Transverse colon (tissue), 4 donors: ENCODE data around the gene SLC28A3. TPM values are rescaled to one million over a fixed set of nuclear protein-coding genes. Genes with fewer than 3 reads are reported as not detected.

ENCODE experiments used
- DNase-seq: peaks from one replicate; pipeline ENCODE4 v3.0.0-alpha.2; 2019
- H3K27ac ChIP-seq, 4 donors: fragments of 200-600 bp; sonication (generic); 2 replicates each; pipeline ENCODE4 v1.5.1; 2016 to 2018; ENCODE audit warnings: inconsistent platforms in 4 of 4
- H3K27me3 ChIP-seq: fragments of 200-600 bp; sonication (generic); 2 replicates; pipeline ENCODE4 v1.5.1; 2017; ENCODE audit warnings: inconsistent platforms
- H3K36me3 ChIP-seq, 4 donors: fragments of 200-600 bp; sonication (generic); 2 replicates each; pipeline ENCODE4 v1.5.1; 2017 to 2019; ENCODE audit warnings: inconsistent platforms in 4 of 4
- H3K4me1 ChIP-seq, 4 donors: fragments of 200-600 bp; sonication (generic); 2 replicates each; pipeline ENCODE4 v1.5.1; 2017 to 2020; ENCODE audit warnings: inconsistent platforms in 4 of 4
- H3K4me3 ChIP-seq, 4 donors: fragments of 200-600 bp; sonication (generic); 1 replicate in 1 of 4; 2 replicates in 3 of 4; pipeline versions ENCODE4 v1.5.1 to v1.6.1; 2017 to 2019; ENCODE audit warnings: inconsistent platforms in 4 of 4
- H3K9me3 ChIP-seq, 2 donors: fragments of 200-600 bp; sonication (generic); 2 replicates each; pipeline ENCODE4 v1.5.1; 2017 to 2019; ENCODE audit warnings: inconsistent platforms in 2 of 2
- EP300 ChIP-seq: sonication (generic); formaldehyde crosslinking; IDR thresholded peaks from one replicate; pipeline ENCODE4 v1.6.1; 2017; ENCODE audit warnings: antibody characterized with exemption, low read depth
- POLR2A ChIP-seq: fragments of 450-650 bp; IDR thresholded peaks from one replicate; pipeline ENCODE4 v1.6.1; 2016; ENCODE audit warnings: antibody characterized with exemption, mild to moderate bottlenecking, moderate library complexity
- POLR2AphosphoS5 ChIP-seq, 3 donors: sonication (generic); formaldehyde crosslinking; IDR thresholded peaks; one replicate each; pipeline ENCODE4 v1.6.1; 2016; ENCODE audit warnings: antibody characterized with exemption in 3 of 3
- WGBS, 2 donors: methylation state at CpG; one replicate each; pipeline ENCODE4 v1.1.5; 2018; ENCODE audit warnings: low coverage in 1 of 2; 5-methylcytosine and 5-hydroxymethylcytosine counted together
- in situ Hi-C, 4 donors: fragments of 200-750 bp; cut with MboI; loops; one replicate each; pipeline versions ENCODE4 v1.15.0 to v1.15.1; 2017; ENCODE audit warnings: low sequenced_read_pairs in 3 of 4, low pct_ligation_motif_present in 1 of 4, low pct_unique_long_range_greater_than_20kb in 1 of 4
- intact Hi-C: fragments of 100-400 bp; cut with DNase I; formaldehyde crosslinking; loops from one replicate; pipeline ENCODE4 v1.15.1; 2023; ENCODE audit warnings: low total_unique reads
- total RNA-seq, 4 donors: library from RNA; depleted of rRNA; stranded (reverse); fragments of >200 nt; gene quantifications; one replicate each; pipeline ENCODE4 v1.1.0, GENCODE V29; 2016
- TF ChIP-seq, protein P1 (sequence below), 5 experiments: fragments of 200-600 bp in 3 of 5; fragments of 450-650 bp in 2 of 5; sonication (generic) in 3 of 5; IDR thresholded peaks; 1 replicate in 2 of 5; 2 replicates in 3 of 5; pipeline ENCODE4 v1.5.1; 2016 to 2017; ENCODE audit warnings: antibody characterized with exemption in 5 of 5, inconsistent platforms in 3 of 5, mild to moderate bottlenecking in 2 of 5, moderate library complexity in 1 of 5

Gene SLC28A3
- total RNA-seq, 4 donors from 2014 or later = 0.16 to 1.2 (median 0.41) TPM; not detected in 1

DNA sequence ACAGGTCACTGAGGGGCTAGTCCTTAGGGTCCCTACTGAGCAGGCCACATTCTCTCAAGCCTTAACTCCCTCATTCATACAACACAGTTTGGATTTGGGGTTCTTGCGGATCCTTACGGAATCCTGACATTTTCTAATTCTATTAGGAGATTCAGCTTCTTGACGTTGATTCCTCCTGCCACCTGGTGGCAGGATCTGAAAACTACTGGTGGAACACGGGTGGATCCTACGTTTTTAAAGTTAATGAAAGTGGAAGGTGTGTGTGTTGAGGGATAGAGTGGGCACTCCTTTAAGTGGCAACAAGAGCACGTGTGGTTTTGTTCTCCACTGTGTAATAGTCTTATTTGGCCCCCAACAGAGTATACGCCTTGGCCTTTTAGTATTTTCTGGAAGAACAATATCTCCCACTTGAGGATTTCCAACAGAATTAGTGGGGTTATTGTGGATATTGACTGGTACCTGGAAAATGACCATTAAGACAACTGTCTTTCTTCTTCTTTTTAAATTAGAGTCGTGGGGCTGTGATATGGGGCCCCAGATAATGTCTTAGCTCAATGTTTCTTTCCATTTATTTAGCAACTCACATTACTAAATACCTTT, 25.2 kb downstream of the SLC28A3 start:
- no peak overlapping the region for H3K27ac ChIP-seq
- WGBS, 2 donors = 15 to 40% methylated on average over 2 to 8 of the region's 8 CpGs
- DNase-seq = peak; percentile 63
- H3K27me3 ChIP-seq = no peaks in the 10 kb centered on the region
- TF ChIP-seq EP300 (no peak), POLR2A (no peak), POLR2AphosphoS5 (IDR thresholded peaks at IDR 0.05) (no peak)
- TF ChIP-seq, protein P1, sequence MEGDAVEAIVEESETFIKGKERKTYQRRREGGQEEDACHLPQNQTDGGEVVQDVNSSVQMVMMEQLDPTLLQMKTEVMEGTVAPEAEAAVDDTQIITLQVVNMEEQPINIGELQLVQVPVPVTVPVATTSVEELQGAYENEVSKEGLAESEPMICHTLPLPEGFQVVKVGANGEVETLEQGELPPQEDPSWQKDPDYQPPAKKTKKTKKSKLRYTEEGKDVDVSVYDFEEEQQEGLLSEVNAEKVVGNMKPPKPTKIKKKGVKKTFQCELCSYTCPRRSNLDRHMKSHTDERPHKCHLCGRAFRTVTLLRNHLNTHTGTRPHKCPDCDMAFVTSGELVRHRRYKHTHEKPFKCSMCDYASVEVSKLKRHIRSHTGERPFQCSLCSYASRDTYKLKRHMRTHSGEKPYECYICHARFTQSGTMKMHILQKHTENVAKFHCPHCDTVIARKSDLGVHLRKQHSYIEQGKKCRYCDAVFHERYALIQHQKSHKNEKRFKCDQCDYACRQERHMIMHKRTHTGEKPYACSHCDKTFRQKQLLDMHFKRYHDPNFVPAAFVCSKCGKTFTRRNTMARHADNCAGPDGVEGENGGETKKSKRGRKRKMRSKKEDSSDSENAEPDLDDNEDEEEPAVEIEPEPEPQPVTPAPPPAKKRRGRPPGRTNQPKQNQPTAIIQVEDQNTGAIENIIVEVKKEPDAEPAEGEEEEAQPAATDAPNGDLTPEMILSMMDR (IDR thresholded peaks at IDR 0.05) = peak; percentile 71 to 79 (median 78)
- H3K4me3 ChIP-seq = no peak overlapping the region
- intact Hi-C loops (no loop called here), in situ Hi-C loops (loop anchor here in 2 of 4 donors (10.0 to 25.0 kb wide), 3 partner anchors 103 to 703 kb away; partner anchors contain the start of gene IDNK (in 1 of the 2))
- H3K4me1 ChIP-seq = peaks cover 0 to 7% (median 2%) of the 10 kb centered on the region in 4 donors
- H3K9me3 ChIP-seq = no peaks in the 10 kb centered on the region
- no peaks in the 10 kb centered on the region for H3K36me3 ChIP-seq

- 81 to 85% methylated on average over 2 of the region's 2 CpGs for WGBS, 2 donors
- in situ Hi-C loops (loop anchor here in 2 of 4 donors (10.0 to 25.0 kb wide), 3 partner anchors 102 to 702 kb away; partner anchors contain the start of gene IDNK (in 1 of the 2)), intact Hi-C loops (no loop called here)
- TF ChIP-seq EP300 = no peak
- TF ChIP-seq POLR2AphosphoS5 (IDR thresholded peaks at IDR 0.05) = no peak
- no peak for TF ChIP-seq POLR2A
- TF ChIP-seq, protein P1 (IDR thresholded peaks at IDR 0.05) = no peak
- no peak for DNase-seq
- no peak overlapping the region for H3K4me3 ChIP-seq
- peaks cover 0 to 7% (median 2%) of the 10 kb centered on the region in 4 donors for H3K4me1 ChIP-seq
- H3K9me3 ChIP-seq = no peaks in the 10 kb centered on the region
- H3K27ac ChIP-seq = no peak overlapping the region
- H3K36me3 ChIP-seq = no peaks in the 10 kb centered on the region
- no peaks in the 10 kb centered on the region for H3K27me3 ChIP-seq
These were observed 26.3 kb downstream of the SLC28A3 start for GRCh38 chr9:84314306-84314705.

GRCh38 chr9:84310883-84311282, 29.7 kb downstream of the SLC28A3 start:
- TF ChIP-seq, protein P1 (IDR thresholded peaks at IDR 0.05) = no peak
- in situ Hi-C loops (loop anchor here in 2 of 4 donors (10.0 to 25.0 kb wide), 3 partner anchors 99 to 699 kb away; partner anchors contain the start of gene IDNK (in 1 of the 2)), intact Hi-C loops (no loop called here)

GRCh38 chr9:84305497-84306131, 34.9 kb downstream of the SLC28A3 start:
- no peaks in the 10 kb centered on the region for H3K27me3 ChIP-seq
- H3K4me3 ChIP-seq = no peak overlapping the region
- H3K9me3 ChIP-seq = no peaks in the 10 kb centered on the region
- DNase-seq = no peak
- 56 to 63% methylated on average over 3 to 5 of the region's 5 CpGs for WGBS, 2 donors
- TF ChIP-seq POLR2AphosphoS5 (IDR thresholded peaks at IDR 0.05) (no peak), EP300 (no peak), POLR2A (no peak)
- TF ChIP-seq, protein P1 (IDR thresholded peaks at IDR 0.05) = no peak
- no peaks in the 10 kb centered on the region for H3K36me3 ChIP-seq
- intact Hi-C loops = no loop called here
- no peak overlapping the region for H3K27ac ChIP-seq
- in situ Hi-C loops = loop anchor here in 1 of 4 donors (25.0 kb wide), 2 partner anchors 93 to 693 kb away; partner anchors contain the start of gene IDNK
- H3K4me1 ChIP-seq = peaks cover 0 to 13% (median 6%) of the 10 kb centered on the region in 4 donors

More at GRCh38 chr9:84310883-84311282, 29.7 kb downstream of the SLC28A3 start:
- no peak overlapping the region for H3K27ac ChIP-seq
- H3K4me1 ChIP-seq = peaks cover 0 to 11% (median 2%) of the 10 kb centered on the region in 4 donors
- 60% methylated on average over 1 to 2 of the region's 2 CpGs for WGBS, 2 donors
- H3K36me3 ChIP-seq = no peaks in the 10 kb centered on the region
- no peaks in the 10 kb centered on the region for H3K9me3 ChIP-seq
- no peak for DNase-seq
- no peaks in the 10 kb centered on the region for H3K27me3 ChIP-seq
- H3K4me3 ChIP-seq = no peak overlapping the region
